NCI-H526 (cell line): ENCODE measurements around the gene PHF21A.
"Not testable (repeated sequence)": the region's sequence is repeated elsewhere in the genome, so short reads cannot be mapped to it uniquely, and the experiment has no call there.

Experiments used
- DNase-seq, 2 experiments: peaks; one replicate each; lab custom pipeline; 2025; lab: John Stamatoyannopoulos, UW

PHF21A gene

DNA sequence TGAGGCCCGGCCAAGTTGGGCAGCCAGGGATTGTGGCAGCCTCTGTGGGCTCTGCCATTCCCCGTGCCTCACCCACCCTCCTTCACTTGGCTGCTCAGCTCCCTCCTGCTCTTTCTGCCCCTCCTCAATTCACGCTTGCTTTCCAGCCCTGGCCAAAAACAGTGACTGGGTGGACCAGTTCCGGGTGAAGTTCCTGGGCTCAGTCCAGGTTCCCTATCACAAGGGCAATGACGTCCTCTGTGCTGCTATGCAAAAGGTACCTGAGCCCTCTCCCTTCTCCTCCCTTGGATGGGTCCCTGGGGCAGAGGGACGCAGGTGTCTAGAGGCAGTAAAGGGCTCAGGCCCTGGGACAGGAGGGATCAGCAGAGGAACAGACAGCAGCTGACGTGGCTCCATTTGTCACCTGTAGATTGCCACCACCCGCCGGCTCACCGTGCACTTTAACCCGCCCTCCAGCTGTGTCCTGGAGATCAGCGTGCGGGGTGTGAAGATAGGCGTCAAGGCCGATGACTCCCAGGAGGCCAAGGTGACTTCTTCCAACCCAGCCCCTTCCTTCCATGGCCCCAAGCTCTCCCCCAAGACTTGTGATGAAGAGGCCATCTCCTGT, 216.8 kb downstream of the PHF21A start:
- DNase-seq: no peak

DNA sequence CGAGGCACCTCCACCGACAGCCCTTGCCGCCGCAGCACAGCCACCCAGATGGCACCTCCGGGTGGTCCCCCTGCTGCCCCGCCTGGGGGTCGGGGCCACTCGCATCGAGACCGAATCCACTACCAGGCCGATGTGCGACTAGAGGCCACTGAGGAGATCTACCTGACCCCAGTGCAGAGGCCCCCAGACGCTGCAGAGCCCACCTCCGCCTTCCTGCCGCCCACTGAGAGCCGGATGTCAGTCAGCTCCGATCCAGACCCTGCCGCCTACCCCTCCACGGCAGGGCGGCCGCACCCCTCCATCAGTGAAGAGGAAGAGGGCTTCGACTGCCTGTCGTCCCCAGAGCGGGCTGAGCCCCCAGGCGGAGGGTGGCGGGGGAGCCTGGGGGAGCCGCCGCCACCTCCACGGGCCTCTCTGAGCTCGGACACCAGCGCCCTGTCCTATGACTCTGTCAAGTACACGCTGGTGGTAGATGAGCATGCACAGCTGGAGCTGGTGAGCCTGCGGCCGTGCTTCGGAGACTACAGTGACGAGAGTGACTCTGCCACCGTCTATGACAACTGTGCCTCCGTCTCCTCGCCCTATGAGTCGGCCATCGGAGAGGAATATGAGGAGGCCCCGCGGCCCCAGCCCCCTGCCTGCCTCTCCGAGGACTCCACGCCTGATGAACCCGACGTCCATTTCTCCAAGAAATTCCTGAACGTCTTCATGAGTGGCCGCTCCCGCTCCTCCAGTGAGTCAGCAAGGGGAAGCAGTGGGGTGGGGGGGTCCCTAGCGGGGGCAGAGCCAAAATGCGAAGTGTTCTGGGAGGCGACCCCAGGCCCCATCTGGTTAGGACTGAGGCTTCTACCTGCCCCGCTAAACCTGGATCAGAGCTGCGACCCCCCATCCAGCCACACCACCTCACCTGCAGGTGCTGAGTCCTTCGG, 218.5 kb downstream of the PHF21A start:
- no peak for DNase-seq

DNA sequence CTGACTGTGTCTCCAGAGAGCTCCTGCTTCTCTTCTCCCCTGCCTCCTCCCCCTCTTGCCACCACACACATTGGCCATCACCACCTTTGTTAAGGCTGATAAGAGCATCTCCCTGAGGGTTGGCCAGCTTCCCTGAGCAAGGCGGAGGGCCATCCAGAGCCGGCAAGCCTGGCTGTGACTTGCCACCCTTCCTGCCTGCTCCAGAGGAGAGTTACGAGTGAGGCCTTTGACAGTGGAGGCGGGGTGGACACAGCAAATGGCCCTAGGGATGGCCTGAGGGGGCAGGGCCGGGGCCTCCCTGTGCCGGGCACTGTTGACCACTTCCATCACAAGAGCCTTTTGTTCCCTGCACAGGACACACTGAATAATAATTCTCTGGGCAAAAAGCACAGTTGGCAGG, 219.6 kb downstream of the PHF21A start:
- no peak for DNase-seq

DNA sequence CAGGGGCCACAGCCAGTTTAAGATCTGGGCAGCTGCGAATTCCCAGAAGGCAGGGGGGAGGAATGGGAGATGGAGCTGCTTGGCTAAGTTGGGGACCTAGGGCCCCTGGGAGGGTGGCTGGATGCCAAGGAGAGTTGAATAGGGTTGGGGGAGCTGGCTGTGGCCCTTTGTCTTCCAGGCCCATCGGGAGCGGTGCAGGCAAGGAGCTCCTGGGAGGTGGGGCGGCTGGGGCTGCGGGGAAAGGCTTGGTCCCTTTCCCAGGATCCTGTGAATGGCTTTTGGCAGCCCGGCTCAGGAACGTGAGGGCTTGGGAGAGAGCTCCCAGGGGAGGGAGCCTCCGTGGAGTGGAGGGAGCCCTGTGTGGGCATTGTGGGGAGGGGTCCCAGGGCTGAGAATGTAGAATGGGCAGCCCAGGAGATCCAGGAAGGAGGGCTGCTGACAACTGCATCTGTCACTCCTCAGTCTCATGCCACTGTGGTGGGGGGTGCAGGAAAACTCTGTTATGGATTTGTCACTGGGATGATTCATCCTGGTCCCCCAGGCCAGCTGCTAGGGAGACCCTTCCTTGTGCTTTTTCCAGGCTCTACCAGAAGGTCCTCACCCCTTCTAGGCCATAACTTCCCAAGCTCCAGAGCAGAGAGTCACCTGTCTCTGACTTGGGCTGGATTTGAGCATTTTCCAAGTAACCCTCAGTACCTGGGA, 220.2 kb downstream of the PHF21A start:
- DNase-seq: no peak

DNA sequence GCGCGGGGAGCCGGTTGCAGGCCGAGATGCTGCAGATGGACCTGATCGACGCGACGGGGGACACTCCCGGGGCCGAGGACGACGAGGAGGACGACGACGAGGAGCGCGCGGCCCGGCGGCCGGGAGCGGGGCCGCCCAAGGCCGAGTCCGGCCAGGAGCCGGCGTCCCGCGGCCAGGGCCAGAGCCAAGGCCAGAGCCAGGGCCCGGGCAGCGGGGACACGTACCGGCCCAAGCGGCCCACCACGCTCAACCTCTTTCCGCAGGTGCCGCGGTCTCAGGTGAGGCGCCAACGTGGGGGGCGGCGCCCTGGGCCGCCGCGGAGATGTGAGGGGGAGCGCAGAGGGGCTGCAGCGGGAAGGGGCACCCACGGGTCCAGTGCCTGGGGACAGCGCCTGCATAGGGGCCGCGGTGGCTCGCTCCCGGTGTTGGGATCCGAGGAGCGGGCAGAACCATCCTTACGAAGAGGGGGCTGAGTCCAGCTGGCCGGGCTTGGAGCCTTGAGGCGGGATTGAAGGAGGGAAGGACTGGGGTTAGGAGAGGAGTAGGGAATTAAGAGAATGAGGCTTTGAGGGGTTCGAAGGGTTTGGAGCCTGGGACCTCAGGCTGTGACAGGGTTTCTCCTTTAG, 221.0 kb downstream of the PHF21A start:
- DNase-seq: not testable (repeated sequence)

DNA sequence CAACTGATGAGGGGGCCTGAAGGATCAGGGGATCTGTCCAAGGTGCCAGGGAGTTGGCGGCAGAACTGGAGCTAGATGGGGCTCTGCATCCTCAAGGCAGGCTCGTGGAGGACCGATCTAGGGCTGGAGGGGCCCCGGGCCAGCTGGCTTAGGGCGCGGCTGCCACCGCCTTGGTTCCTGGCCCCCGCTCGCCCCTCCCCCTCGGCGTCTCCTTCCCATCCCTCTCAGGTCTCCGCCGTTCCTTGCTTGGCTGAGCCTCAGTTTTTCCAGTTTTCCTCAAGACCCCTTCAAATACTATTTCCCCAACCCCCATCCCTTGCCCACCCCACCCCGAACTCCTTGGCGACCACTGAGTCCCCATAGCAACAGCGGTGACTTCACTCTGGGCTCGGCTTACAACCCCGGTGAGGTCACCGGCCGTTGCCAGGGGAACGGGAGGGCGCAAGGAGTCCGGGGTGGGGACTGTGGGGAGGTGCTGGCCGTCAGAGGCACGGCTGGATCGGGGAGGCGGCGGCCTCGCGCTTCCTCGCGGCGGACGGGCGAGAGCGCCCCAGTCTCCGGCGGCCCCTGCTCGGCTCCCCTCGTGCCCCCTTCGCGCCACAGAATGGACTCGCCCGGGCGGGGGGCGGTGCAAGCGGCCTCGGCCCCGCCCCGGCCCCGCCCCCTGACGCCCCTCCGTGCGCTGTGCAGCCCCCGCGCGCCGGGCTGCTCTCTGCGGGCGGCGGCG, 221.6 kb downstream of the PHF21A start:
- DNase-seq: peak; percentile 44 to 87

DNA sequence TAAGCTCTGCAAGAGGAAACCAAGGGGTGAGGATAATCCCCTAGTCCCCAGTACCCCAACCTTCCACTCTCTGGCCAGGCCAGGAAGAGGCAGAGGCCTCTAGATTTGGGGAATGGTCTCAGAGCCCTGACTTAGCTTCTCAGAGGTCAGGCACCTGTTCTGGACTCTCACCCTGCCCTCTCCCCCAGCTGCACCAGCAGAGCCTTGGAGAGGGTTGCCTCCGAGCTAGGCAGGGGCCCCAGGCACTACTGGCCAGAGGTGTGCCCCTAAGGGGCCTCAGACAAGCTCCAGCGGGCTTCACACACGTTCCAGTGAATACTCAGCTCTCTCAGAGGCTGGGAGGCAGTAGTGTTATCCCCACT, 222.2 kb downstream of the PHF21A start:
- DNase-seq: no peak

DNA sequence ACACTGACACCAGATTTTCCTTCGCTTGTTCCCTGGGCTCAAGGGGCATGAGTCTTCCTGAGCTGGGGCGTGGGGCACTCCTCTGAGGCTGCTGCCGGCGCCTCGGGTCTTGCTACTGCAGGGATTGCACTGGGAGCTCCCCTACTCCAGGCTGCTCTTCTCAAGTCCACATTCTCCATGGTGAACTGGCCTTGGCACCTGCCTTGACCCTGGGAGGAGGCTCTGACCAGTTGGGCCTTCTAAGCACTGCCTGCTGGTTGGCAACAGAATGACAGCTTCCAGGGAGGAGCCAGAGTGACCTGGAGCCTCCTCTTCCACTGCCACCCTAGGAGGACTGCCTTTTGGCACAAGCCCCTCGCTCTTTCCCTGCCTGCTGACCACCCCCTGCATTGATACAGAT, 223.7 kb downstream of the PHF21A start:
- no peak for DNase-seq

DNA sequence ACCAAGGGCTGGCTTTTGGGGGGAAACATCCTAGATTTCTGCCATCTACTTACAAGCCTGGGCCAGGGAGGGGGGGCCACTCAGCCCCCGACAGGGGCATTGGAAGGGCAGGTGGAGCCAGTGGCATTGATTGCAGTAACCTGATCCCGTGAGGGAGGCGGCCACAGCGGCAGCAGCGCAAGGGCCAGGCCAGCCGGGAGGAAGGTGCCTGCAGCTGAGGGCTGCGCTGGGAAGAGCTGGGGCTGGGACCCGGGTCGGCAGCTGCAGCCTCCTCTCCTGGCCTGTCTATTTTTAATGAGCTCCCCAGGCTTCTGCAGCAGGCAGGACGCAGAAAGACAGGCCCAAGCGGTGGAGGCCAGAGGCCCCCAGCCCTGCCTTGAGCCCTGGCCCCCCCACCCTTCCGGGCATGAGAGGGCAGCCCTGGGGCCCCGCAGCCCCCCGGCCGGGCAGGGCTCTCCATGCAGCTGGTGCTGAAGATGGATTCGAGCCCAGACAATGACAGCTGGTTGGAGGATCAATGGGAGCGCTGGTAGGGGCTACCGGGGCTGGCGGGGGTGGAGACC, 224.8 kb downstream of the PHF21A start:
- DNase-seq: peak; percentile 69 to 93

DNA sequence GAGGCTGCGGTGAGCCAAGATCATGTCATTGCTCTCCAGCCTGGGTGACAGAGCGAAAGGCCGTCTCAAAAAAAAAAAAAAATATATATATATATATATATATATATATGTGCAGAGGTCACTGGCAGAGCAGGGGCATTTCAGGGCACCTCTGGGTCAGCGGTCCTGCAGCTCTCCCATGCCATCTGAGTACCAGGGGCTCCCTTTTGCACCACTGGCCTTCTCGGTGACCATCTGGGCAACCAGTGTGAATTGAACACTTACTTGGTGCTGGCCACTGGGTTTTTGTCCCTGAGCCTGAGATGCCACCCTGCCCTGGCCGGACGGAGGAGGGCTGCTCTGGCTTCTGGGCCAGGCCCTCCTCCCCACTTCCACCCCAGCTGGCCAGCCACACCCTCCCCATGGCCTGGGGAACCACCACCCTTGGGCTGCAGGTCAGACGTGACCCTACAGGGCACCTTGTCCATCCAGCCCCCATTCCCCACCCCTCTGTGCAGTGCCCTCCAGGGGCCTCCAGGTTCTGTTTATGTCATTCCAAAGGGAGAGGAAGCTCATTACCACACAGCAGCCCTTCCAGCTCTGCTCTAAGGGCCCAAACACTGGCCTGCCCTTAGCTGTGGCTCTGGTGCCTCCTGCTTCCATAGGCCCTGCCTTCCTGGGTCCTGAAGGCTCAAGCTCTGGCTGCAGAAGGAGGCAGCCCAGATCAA, 225.5 kb downstream of the PHF21A start:
- no peak for DNase-seq

DNA sequence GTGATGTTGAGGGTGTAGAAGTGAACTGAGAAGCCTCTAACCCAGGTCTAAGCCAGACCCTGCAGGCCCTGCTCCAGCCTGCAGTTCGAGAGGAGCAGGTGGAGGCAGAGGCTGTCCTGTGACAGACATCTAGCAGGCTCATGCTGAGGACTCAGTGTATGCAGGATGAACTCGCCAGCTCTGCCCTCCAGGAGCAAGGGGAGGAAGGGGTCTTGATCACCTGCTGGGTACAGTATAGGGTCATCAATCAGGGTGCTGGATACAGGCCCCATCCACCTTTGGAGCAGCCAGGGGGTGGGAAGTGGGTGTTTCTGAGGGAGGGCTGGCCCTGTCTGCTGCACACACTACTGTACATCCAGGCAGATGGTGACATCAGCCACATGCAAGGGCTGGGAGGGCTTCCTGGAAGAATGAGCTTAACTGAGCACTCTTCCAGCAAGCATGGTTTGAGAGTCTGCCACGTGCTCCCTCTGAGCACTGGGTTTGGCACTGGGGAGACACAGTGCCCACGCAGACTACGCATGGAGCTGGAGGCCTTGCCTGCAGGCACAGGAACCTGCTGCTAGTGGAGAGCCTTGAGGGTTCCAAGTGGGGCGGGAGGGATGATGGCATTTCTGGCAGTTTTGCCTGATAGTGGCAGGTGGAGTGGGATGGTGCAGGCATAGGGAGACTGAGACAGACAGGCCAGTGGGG, 226.6 kb downstream of the PHF21A start:
- DNase-seq: no peak

DNA sequence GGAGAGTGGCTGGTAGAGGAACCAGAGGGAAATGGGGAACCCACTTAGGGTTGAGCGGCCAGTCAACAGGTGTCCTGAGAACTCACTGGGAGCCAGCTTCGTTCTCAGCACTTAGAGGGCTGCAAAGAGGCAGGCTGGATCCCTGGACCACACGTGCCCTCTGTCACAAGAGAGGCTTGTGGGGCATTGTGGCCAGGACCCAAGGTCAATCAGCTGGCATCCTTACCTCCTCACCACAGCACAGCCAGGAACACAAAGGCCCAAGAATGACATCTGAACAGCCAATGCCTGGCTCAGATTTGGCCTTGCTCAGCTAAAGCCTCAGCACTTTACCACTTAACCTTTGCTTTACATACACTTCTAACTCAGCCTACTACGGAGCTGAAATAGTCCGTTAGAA, 228.4 kb downstream of the PHF21A start:
- DNase-seq: no peak

DNA sequence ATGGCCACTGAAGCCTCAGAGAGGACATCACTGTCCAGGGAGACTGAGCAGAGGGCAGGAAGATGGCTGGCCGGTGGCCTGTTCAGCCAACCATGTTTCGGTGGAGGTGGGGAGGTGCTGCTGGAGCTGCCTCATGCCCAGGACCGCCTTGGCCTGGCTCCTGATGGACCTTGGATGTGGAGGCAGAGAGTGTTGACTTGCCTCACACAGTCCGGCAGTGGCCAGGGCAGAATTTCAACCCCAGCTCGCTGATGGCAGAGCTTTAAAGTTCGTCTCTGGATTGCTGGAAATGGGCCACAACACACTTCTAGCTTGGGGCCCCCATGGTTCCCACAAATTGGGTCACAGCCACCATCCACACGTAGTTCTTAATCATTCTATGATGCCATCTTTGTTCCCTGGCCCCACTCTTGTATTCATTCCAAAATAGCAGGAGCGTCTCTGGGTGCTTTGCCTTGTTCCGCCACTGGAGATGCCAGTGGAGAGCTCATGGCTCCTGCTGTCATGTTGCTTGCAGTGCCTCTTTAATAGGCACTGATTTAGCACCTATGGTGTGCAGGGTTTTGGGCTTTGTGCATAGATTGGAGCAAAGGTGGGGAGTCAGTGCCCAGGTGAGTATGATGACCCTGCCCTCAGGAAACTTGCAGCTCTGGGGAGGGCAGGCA, 230.2 kb downstream of the PHF21A start:
- no peak for DNase-seq

DNA sequence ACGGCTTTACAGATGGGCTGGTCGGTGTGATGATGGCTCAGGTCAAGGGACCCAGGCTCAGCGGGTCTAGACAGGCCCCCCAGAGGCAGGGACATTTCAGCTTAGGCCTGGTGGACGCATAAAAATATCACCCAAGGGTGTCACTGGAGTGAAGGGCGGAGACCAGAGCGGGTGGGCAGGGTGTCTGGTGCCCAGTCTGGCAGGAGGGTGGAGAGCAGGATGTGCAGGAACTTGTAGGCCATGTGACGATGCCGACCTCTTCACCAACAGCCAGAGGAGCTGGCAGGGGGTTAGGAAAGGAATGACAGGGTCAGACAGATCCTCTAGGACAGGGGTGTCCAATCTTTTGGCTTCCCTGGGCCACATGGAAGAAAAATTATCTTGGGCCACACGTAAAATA, 231.3 kb downstream of the PHF21A start:
- DNase-seq: no peak

DNA sequence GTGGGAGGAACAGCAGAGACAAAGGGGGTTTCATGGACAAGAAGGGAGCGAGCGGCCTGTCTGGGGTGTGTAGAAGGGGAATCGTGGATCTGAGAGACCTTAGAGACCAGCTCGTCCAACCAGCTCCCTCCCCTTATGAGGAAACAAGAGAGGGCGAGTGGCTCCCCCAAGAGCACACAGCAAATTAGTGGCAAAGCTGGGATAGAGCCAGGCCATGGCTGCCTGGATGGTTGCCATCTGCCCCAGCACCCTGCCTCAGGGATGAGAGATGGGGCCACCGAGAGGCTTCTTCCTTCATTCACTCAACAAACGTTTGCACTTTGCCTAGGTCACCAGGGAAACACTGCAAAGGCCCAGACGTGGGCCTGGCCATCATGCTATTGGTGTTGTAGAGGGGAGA, 231.7 kb downstream of the PHF21A start:
- DNase-seq: no peak

DNA sequence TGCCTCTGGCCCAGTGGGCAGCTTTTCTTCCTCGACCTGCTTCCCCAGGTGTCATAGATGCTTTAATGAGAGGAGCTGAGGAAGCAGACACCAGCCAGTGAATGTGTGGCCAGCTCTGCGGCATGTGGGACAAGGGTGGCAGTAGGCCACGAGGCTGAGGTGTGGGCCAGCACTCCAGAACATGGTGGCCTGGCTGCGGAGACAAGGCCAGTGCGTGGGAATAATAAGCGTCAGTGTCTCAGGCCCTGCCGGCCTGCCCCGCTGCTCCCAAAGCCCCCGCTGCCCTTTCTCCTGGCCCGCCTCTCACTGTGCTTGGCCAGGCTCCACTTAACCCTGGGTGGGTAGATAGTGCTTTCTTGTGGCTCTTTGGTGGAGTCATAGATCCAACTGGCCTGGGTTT, 233.7 kb downstream of the PHF21A start:
- DNase-seq: no peak

DNA sequence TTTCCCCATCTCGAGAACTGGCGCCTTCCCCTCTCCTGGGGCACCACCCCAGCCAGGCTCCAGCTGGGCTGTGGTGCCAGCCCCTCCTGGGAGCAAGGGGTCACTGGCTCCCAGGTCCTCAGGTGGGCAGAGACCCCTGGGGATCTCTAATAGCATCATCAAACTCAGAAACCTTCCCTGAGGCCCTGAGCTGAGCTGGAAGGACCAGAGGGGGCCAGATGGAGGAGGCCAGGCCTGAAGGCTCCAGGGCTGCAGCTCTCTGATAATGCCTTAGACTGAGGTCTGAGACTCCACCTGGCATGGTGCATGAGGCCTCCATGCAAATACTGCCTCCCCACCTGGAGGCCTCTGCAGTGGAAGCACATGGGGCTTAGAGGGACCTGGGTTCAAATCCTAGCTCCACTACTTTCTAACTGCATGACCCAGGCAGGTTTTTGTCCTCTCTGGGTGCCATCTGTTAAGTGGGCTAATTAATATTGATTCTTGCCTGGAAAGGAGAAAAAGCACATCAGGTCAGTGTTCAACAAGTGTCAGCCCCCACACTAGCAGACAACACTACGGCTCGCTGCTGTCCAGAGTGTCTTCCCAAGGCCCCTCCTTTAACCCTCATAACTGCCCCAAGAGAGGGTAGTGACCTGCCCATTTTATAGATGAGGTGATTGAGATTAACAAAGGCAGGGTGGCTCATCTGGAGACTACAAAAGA, 234.3 kb downstream of the PHF21A start:
- no peak for DNase-seq

DNA sequence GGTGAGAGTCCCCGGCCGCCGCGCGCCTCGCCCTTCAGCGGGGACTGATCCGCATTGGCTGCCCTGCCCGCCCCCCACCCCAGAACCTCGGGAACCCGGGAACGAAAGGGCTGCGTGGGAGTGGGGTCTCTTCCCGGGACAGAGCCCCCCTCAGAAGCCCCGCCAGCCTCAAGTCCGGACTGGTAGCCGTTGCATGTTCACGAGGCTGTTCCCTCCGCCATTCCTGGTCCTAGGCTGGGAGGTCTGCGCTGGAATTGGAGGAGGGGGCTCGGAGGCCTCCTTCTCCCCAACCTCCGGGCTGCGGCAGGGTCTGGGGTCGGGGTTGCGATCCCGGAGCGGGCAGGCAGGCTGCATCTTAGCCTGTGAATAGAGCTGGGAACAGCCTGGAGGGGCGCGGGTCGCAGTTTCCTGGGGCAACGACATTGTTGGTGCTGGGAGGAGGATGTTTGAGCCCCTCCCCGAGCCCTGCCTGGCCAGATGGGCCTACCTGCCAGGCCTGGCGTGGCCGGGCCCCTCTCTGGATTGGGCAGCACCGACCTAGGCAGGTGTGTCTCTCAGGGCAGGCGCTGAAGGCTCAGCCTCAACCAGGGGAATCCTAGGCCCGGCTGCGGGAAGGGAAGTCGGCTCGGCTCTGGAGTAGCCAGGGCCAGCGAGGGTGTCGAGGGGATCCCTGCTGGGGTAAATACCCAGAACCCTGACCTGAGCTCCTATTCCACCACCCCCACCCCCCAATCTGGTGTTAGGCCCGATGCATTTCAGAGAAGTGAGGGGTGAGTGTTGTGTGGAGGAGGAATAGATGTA, 235.1 kb downstream of the PHF21A start:
- DNase-seq: peak; percentile 37 to 79
